Measurements from ENCODE around the gene EHD1.

GRCh38 chr11:64842366-64842759 lies 36.1 kb downstream of the EHD1 start:
- no peak for TF ChIP-seq ZNF302 (CRISPR knock-in tag; IDR thresholded peaks at IDR 0.05)
- TF ChIP-seq, protein P1, sequence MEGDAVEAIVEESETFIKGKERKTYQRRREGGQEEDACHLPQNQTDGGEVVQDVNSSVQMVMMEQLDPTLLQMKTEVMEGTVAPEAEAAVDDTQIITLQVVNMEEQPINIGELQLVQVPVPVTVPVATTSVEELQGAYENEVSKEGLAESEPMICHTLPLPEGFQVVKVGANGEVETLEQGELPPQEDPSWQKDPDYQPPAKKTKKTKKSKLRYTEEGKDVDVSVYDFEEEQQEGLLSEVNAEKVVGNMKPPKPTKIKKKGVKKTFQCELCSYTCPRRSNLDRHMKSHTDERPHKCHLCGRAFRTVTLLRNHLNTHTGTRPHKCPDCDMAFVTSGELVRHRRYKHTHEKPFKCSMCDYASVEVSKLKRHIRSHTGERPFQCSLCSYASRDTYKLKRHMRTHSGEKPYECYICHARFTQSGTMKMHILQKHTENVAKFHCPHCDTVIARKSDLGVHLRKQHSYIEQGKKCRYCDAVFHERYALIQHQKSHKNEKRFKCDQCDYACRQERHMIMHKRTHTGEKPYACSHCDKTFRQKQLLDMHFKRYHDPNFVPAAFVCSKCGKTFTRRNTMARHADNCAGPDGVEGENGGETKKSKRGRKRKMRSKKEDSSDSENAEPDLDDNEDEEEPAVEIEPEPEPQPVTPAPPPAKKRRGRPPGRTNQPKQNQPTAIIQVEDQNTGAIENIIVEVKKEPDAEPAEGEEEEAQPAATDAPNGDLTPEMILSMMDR (IDR thresholded peaks at IDR 0.05): no peak

All from A549 (cell line).